Measurements from ENCODE around the gene GPR62. TPM values are rescaled to one million over a fixed set of nuclear protein-coding genes. Genes with fewer than 3 reads are reported as not detected.

The GPR62 gene
- total and polyA plus RNA-seq, 9 of the 15 experiments (the other 6 are each of a cell fraction or from before 2014, with no cell fraction given) = not detected

DNA sequence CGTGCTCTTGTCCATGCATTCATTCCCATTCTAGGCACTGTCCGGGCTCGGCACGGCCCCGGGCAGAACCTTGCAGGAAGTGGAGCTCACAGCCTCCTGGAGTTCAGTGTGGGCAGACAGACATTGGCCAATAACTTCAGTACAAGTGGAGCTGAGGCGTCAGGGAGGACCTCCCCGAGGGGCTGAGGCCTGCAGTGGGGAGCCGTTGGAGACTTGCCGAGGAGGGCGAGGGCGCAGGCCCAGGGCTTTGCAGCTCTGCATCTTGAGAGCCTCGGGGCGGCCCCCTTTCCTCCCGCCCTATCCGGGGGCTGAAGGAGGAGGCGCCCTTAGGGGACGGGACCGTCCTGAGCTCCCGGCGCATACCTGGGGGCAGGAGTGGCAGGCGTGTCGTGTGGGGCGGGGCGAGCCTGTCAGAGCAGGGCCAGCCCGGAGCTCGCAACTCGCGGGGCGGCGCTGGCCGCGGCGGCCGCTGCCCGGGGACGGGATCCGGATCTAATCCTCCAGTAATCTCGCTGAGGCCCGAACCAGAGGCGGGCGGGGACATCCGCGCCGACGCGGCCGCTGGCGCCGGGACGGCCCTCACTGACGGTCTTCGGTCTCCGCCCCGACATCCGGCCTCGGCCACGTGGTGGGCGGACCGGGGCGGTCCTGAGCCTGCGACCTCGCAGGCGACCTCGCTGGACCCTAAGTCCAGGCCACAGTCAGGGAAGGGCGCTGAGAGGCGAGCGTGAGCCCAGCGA is 27.8 kb downstream of the GPR62 start, which contains the start of gene ACY1 (continued):
- TF ChIP-seq, protein P1, sequence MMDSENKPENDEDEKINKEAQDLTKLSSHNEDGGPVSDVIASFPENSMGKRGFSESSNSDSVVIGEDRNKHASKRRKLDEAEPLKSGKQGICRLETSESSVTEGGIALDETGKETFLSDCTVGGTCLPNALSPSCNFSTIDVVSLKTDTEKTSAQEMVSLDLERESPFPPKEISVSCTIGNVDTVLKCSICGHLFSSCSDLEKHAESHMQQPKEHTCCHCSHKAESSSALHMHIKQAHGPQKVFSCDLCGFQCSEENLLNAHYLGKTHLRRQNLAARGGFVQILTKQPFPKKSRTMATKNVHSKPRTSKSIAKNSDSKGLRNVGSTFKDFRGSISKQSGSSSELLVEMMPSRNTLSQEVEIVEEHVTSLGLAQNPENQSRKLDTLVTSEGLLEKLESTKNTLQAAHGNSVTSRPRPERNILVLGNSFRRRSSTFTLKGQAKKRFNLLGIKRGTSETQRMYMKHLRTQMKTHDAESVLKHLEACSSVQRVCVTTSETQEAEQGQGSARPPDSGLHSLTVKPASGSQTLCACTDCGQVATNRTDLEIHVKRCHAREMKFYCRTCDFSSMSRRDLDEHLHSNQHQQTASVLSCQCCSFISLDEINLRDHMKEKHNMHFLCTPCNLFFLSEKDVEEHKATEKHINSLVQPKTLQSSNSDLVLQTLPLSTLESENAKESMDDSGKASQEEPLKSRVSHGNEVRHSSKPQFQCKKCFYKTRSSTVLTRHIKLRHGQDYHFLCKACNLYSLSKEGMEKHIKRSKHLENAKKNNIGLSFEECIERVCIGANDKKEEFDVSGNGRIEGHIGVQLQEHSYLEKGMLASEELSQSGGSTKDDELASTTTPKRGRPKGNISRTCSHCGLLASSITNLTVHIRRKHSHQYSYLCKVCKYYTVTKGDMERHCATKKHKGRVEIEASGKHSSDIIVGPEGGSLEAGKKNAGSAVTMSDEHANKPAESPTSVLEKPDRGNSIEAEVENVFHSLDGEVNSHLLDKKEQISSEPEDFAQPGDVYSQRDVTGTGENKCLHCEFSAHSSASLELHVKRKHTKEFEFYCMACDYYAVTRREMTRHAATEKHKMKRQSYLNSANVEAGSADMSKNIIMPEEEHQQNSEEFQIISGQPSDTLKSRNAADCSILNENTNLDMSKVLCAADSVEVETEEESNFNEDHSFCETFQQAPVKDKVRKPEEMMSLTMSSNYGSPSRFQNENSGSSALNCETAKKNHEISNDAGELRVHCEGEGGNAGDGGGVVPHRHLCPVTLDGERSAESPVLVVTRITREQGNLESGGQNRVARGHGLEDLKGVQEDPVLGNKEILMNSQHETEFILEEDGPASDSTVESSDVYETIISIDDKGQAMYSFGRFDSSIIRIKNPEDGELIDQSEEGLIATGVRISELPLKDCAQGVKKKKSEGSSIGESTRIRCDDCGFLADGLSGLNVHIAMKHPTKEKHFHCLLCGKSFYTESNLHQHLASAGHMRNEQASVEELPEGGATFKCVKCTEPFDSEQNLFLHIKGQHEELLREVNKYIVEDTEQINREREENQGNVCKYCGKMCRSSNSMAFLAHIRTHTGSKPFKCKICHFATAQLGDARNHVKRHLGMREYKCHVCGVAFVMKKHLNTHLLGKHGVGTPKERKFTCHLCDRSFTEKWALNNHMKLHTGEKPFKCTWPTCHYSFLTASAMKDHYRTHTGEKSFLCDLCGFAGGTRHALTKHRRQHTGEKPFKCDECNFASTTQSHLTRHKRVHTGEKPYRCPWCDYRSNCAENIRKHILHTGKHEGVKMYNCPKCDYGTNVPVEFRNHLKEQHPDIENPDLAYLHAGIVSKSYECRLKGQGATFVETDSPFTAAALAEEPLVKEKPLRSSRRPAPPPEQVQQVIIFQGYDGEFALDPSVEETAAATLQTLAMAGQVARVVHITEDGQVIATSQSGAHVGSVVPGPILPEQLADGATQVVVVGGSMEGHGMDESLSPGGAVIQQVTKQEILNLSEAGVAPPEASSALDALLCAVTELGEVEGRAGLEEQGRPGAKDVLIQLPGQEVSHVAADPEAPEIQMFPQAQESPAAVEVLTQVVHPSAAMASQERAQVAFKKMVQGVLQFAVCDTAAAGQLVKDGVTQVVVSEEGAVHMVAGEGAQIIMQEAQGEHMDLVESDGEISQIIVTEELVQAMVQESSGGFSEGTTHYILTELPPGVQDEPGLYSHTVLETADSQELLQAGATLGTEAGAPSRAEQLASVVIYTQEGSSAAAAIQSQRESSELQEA (IDR thresholded peaks at IDR 0.05; ENCODE audit: low read depth) = no peak
- TF ChIP-seq TAF9B (IDR thresholded peaks at IDR 0.05; ENCODE audit: partially characterized antibody) (no peak), KAT2B (IDR thresholded peaks at IDR 0.05; ENCODE audit: low read depth, low read length) (no peak), HCFC1 (IDR thresholded peaks at IDR 0.05; ENCODE audit: low read depth, low read length) (peak; percentile 31; the same call in 1 of the 2 replicates), ZNF57 (CRISPR knock-in tag; IDR thresholded peaks at IDR 0.05) (no peak), ZNF133 (CRISPR knock-in tag; IDR thresholded peaks at IDR 0.05) (no peak), E2F3 (CRISPR knock-in tag; IDR thresholded peaks at IDR 0.05) (no peak), FOXP1 (CRISPR knock-in tag; IDR thresholded peaks at IDR 0.05) (peak; percentile 41; the same call in 1 of the 2 replicates), CEBPB (tag; IDR thresholded peaks at IDR 0.05) (peak; percentile 50; the same call in 1 of the 2 replicates)
- TF ChIP-seq, protein P2, sequence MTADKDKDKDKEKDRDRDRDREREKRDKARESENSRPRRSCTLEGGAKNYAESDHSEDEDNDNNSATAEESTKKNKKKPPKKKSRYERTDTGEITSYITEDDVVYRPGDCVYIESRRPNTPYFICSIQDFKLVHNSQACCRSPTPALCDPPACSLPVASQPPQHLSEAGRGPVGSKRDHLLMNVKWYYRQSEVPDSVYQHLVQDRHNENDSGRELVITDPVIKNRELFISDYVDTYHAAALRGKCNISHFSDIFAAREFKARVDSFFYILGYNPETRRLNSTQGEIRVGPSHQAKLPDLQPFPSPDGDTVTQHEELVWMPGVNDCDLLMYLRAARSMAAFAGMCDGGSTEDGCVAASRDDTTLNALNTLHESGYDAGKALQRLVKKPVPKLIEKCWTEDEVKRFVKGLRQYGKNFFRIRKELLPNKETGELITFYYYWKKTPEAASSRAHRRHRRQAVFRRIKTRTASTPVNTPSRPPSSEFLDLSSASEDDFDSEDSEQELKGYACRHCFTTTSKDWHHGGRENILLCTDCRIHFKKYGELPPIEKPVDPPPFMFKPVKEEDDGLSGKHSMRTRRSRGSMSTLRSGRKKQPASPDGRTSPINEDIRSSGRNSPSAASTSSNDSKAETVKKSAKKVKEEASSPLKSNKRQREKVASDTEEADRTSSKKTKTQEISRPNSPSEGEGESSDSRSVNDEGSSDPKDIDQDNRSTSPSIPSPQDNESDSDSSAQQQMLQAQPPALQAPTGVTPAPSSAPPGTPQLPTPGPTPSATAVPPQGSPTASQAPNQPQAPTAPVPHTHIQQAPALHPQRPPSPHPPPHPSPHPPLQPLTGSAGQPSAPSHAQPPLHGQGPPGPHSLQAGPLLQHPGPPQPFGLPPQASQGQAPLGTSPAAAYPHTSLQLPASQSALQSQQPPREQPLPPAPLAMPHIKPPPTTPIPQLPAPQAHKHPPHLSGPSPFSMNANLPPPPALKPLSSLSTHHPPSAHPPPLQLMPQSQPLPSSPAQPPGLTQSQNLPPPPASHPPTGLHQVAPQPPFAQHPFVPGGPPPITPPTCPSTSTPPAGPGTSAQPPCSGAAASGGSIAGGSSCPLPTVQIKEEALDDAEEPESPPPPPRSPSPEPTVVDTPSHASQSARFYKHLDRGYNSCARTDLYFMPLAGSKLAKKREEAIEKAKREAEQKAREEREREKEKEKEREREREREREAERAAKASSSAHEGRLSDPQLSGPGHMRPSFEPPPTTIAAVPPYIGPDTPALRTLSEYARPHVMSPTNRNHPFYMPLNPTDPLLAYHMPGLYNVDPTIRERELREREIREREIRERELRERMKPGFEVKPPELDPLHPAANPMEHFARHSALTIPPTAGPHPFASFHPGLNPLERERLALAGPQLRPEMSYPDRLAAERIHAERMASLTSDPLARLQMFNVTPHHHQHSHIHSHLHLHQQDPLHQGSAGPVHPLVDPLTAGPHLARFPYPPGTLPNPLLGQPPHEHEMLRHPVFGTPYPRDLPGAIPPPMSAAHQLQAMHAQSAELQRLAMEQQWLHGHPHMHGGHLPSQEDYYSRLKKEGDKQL (CRISPR knock-in tag; IDR thresholded peaks at IDR 0.05; ENCODE audit: borderline replicate concordance) = 0 out of 2 replicates have a peak, but pooled peaks have one; percentile 28
- TF ChIP-seq, protein P3, sequence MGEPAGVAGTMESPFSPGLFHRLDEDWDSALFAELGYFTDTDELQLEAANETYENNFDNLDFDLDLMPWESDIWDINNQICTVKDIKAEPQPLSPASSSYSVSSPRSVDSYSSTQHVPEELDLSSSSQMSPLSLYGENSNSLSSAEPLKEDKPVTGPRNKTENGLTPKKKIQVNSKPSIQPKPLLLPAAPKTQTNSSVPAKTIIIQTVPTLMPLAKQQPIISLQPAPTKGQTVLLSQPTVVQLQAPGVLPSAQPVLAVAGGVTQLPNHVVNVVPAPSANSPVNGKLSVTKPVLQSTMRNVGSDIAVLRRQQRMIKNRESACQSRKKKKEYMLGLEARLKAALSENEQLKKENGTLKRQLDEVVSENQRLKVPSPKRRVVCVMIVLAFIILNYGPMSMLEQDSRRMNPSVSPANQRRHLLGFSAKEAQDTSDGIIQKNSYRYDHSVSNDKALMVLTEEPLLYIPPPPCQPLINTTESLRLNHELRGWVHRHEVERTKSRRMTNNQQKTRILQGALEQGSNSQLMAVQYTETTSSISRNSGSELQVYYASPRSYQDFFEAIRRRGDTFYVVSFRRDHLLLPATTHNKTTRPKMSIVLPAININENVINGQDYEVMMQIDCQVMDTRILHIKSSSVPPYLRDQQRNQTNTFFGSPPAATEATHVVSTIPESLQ (CRISPR knock-in tag; IDR thresholded peaks at IDR 0.05) = no peak; the same call in 1 of the 2 replicates

Data from K562 (cell line).